Endodermal cell (in vitro differentiated cells): ENCODE data around the gene PICK1. TPM values are rescaled to one million over a fixed set of nuclear protein-coding genes. Genes with fewer than 3 reads are reported as not detected.
A peak's percentile ranks its signal among the peaks of the same experiment; 100 is the strongest.

Experiments used
- DNase-seq: peaks from one replicate; pipeline ENCODE4 v3.0.0-alpha.2; 2017
- H3K27ac ChIP-seq: 2 replicates; pipeline ENCODE4 v1.5.1; 2013; ENCODE audit warnings: mild to moderate bottlenecking, low read depth, low read length, moderate library complexity
- H3K27me3 ChIP-seq: 2 replicates; pipeline ENCODE4 v1.6.1; 2013; ENCODE audit warnings: mild to moderate bottlenecking, low read length, moderate library complexity; ENCODE audit not compliant: insufficient read depth, control insufficient read depth, poor library complexity, severe bottlenecking
- H3K36me3 ChIP-seq: 2 replicates; pipeline ENCODE4 v1.7.0; 2013; ENCODE audit warnings: mild to moderate bottlenecking, low read length, moderate library complexity; ENCODE audit not compliant: control insufficient read depth, insufficient read depth
- H3K4me1 ChIP-seq: one replicate; pipeline ENCODE4 v1.7.0; 2013; ENCODE audit warnings: low read length; ENCODE audit not compliant: control insufficient read depth, insufficient read depth
- H3K4me3 ChIP-seq: 2 replicates; pipeline ENCODE4 v1.5.1; 2013; ENCODE audit warnings: mild to moderate bottlenecking, low read length, moderate library complexity
- H3K9ac ChIP-seq: 2 replicates; pipeline ENCODE4 v1.6.1; 2013; ENCODE audit warnings: mild to moderate bottlenecking, low read length, moderate library complexity; ENCODE audit not compliant: poor library complexity, severe bottlenecking; ENCODE audit errors: extremely low read depth
- H3K9me3 ChIP-seq: 2 replicates; pipeline ENCODE4 v1.6.1; 2013; ENCODE audit warnings: mild to moderate bottlenecking, low read length, moderate library complexity; ENCODE audit not compliant: control insufficient read depth
- H3K27ac Mint-ChIP-seq: 2 replicates; pipeline ENCODE4 v1.8.0; 2020; ENCODE audit warnings: mixed read lengths
- H3K27me3 Mint-ChIP-seq: 2 replicates; pipeline ENCODE4 v1.8.0; 2021; ENCODE audit warnings: mild to moderate bottlenecking, mixed read lengths; ENCODE audit not compliant: insufficient read depth
- H3K36me3 Mint-ChIP-seq: 2 replicates; pipeline ENCODE4 v1.8.0; 2020; ENCODE audit warnings: low read depth, mixed read lengths
- H3K4me1 Mint-ChIP-seq: 2 replicates; pipeline ENCODE4 v1.8.0; 2020; ENCODE audit warnings: mixed read lengths
- H3K4me3 Mint-ChIP-seq: 2 replicates; pipeline ENCODE4 v1.8.0; 2020; ENCODE audit warnings: mild to moderate bottlenecking, moderate library complexity, mixed read lengths
- H3K9me3 Mint-ChIP-seq: 2 replicates; pipeline ENCODE4 v1.8.0; 2020; ENCODE audit warnings: mild to moderate bottlenecking, mixed read lengths
- WGBS, 2 experiments: methylation state at CpG; one replicate each; pipeline versions ENCODE4 v1.1.5 to v1.1.7; 2013; ENCODE audit warnings: missing lambda C conversion rate in 2 of 2, mixed read lengths in 1 of 2; ENCODE audit not compliant: insufficient coverage in 1 of 2, insufficient read length in 1 of 2; 5-methylcytosine and 5-hydroxymethylcytosine counted together
- total RNA-seq, 2 donors: library from RNA; stranded (reverse); fragmentation: NEBNext Ultra II Directional in 1 of 2; extraction: Animal tissue kit (Norgen Biotek cat#: 25700) in 1 of 2; gene quantifications; 2 replicates in 1 of 2; 3 replicates in 1 of 2; pipeline ENCODE4 v1.2.1, GENCODE V29; 2021
- TF ChIP-seq, protein P1 (sequence below): fragments of 200-600 bp; sonication (generic); conservative IDR thresholded peaks from 2 replicates; pipeline ENCODE4 v1.5.0; 2021; ENCODE audit warnings: antibody characterized with exemption, mild to moderate bottlenecking

Gene PICK1
- total RNA-seq, 2 donors from 2014 or later = 42.7 to 54.1 TPM

DNA sequence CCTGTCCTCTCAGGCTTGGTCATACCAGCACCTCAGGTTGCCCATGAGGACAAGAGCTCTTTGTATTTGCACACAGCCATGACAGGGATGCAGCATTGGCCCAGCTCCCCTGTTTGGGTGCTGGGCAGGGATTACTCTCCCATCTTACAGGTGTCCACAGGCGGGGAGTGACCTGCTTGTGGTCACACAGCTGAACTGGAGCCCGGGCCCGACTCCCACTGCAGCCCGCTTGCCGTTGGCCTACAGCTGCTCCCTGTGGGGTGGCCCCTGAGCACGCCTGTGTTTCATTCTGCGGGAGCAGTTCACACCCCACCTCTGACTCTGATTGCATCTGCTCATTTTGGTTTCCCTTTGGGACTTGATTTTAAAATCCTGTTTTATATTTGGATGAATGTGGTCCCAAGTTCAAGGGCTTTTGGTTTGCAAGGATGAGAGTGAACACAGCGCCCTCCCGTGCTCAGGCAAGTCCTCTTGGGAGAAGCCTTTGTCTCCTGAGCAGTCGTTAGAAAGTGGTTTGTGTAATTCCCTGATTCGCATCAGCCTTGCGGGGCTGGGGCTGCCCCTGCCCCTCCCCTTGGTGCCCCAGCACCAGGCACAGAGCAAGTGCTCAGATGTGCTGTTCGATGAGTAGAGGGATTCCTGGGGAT lies 9.3 kb downstream of the PICK1 start:
- DNase-seq = no peak
- H3K9ac ChIP-seq = no peak overlapping the region
- H3K4me1 ChIP-seq = no peaks in the 10 kb centered on the region
- Mint-ChIP-seq H3K27ac (peak overlapping the region; percentile 27), H3K27me3 (no peaks in the 10 kb centered on the region), H3K36me3 (peaks cover 54% of the 10 kb centered on the region), H3K4me3 (no peak overlapping the region), H3K4me1 (no peaks in the 10 kb centered on the region), H3K9me3 (no peaks in the 10 kb centered on the region)
- H3K9me3 ChIP-seq = no peaks in the 10 kb centered on the region
- no peaks in the 10 kb centered on the region for H3K27me3 ChIP-seq
- WGBS, 2 experiments = 94 to 95% methylated on average over 7 to 13 of the region's 13 CpGs
- peaks cover 41% of the 10 kb centered on the region for H3K36me3 ChIP-seq
- no peak overlapping the region for H3K4me3 ChIP-seq
- no peak overlapping the region for H3K27ac ChIP-seq
- TF ChIP-seq, protein P1, sequence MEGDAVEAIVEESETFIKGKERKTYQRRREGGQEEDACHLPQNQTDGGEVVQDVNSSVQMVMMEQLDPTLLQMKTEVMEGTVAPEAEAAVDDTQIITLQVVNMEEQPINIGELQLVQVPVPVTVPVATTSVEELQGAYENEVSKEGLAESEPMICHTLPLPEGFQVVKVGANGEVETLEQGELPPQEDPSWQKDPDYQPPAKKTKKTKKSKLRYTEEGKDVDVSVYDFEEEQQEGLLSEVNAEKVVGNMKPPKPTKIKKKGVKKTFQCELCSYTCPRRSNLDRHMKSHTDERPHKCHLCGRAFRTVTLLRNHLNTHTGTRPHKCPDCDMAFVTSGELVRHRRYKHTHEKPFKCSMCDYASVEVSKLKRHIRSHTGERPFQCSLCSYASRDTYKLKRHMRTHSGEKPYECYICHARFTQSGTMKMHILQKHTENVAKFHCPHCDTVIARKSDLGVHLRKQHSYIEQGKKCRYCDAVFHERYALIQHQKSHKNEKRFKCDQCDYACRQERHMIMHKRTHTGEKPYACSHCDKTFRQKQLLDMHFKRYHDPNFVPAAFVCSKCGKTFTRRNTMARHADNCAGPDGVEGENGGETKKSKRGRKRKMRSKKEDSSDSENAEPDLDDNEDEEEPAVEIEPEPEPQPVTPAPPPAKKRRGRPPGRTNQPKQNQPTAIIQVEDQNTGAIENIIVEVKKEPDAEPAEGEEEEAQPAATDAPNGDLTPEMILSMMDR = no peak

DNA sequence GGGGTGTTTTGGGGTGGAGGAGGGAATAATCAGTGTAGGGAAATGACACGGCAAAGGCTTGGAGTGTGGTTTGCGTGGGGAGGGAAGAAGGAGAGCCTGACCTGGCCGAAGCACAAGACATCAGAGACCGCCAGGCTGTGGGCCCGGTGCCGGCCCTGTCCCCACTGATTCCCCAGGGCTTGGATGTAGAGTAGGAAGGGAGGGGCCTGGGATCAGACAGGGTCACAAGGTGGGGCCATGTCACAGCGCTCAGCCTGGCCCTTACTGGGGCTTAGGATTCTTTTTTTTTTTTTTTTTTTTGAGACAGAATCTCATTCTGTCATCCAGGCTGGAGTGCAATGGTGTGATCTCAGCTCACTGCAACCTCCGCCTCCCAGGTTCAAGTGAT lies 9.8 kb downstream of the PICK1 start:
- WGBS, 2 experiments = 40 to 94% methylated on average over 1 to 8 of the region's 8 CpGs
- Histone ChIP-seq H3K4me3 (no peak overlapping the region), H3K9me3 (no peaks in the 10 kb centered on the region), H3K9ac (no peak overlapping the region), H3K27me3 (no peaks in the 10 kb centered on the region), H3K36me3 (peaks cover 41% of the 10 kb centered on the region), H3K27ac (no peak overlapping the region), H3K4me1 (no peaks in the 10 kb centered on the region)
- Mint-ChIP-seq H3K36me3 (peaks cover 51% of the 10 kb centered on the region), H3K27ac (peak overlapping the region; percentile 27), H3K4me1 (no peaks in the 10 kb centered on the region), H3K4me3 (no peak overlapping the region), H3K9me3 (no peaks in the 10 kb centered on the region), H3K27me3 (no peaks in the 10 kb centered on the region)
- TF ChIP-seq, protein P1 = no peak
- no peak for DNase-seq

DNA sequence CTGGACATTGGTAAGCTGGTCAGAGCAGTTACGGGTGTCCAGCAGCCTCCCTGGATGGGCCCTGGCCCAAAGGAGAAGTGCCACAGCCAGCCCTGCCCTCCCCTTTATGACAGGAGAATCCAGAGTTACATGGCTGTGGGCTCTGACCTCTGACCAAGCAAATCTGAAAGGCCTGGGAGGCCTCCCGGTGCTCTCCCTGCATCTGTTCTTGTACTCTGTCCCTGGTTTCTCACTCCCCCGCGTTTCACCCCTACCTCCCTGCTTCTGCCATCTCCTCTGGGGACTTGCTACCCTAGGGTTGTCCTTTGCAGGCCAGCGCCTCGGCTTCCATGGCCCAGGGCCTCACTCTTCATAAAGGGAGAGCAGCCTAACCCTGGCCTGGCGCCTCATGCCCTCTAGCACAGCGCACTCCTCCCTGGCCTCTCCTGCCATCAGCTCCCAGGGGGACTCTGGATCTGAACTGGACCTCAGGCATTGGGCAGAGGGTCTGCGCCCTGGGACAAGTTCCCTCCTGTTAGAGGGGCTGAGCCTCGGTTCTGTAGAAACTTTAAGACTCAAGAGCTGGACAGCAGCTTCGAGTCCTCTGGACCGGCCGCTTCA lies 10.7 kb downstream of the PICK1 start:
- H3K4me1 Mint-ChIP-seq = no peaks in the 10 kb centered on the region
- Histone ChIP-seq H3K4me3 (no peak overlapping the region), H3K9me3 (no peaks in the 10 kb centered on the region), H3K27me3 (no peaks in the 10 kb centered on the region), H3K4me1 (no peaks in the 10 kb centered on the region), H3K27ac (no peak overlapping the region), H3K9ac (no peak overlapping the region), H3K36me3 (peaks cover 41% of the 10 kb centered on the region)
- WGBS, 2 experiments = 94 to 96% methylated on average over 11 to 13 of the region's 13 CpGs
- TF ChIP-seq, protein P1 = no peak
- H3K27me3 Mint-ChIP-seq = no peaks in the 10 kb centered on the region
- no peaks in the 10 kb centered on the region for H3K9me3 Mint-ChIP-seq
- no peak overlapping the region for H3K4me3 Mint-ChIP-seq
- DNase-seq = peak; percentile 40
- peak overlapping the region; percentile 77 for H3K27ac Mint-ChIP-seq
- peaks cover 52% of the 10 kb centered on the region for H3K36me3 Mint-ChIP-seq
